Activated T-helper 1 cell treated with Interleukin-2 at 50 U/mL for 16 hours (primary cell): Measurements from ENCODE around the gene GATA3.

Source experiments
- DNase-seq: peaks from one replicate; pipeline ENCODE4 v3.0.0-alpha.2; 2020; ENCODE audit warnings: low read depth

GATA3 gene

GRCh38 chr10:8037941-8038894 is 16.3 kb upstream of the GATA3 start:
- no peak for DNase-seq

- no peak for DNase-seq
These were observed 15.1 kb upstream of the GATA3 start for GRCh38 chr10:8039321-8039881.

GRCh38 chr10:8040651-8041050 is 13.8 kb upstream of the GATA3 start:
- DNase-seq, result no peak

DNA sequence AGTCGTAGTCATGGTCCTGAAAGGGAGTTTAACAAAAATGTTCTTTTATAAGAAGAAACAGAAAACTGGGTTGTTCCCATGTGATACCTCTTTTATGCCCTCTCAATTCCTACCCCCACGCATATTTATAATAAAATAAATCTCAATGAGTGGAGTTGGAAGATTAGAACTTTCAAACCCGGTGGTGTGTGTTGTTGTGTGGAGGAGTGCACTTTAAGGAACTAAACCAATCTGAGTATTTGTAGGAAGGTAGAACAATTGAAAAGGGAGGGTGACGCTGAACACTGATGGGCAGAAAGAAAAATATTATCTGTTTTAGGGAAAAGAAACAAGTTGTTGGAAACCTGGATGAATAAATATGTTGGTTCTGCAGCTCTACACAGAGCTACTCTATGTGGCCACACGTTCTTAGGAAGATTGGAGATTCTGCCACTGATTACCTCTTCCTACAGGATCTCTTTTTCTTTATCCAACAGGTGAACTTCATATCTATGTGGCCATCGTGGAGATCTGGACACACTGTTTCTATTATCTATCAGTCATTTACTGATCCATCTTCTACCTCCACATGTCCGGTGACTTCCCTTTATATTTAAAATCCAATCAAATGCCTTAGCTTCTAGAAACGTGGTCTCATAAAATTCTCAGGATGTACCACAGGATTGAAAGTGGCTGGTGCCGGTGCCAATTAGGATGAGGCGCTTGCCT is 13.1 kb upstream of the GATA3 start:
- DNase-seq, result no peak

DNA sequence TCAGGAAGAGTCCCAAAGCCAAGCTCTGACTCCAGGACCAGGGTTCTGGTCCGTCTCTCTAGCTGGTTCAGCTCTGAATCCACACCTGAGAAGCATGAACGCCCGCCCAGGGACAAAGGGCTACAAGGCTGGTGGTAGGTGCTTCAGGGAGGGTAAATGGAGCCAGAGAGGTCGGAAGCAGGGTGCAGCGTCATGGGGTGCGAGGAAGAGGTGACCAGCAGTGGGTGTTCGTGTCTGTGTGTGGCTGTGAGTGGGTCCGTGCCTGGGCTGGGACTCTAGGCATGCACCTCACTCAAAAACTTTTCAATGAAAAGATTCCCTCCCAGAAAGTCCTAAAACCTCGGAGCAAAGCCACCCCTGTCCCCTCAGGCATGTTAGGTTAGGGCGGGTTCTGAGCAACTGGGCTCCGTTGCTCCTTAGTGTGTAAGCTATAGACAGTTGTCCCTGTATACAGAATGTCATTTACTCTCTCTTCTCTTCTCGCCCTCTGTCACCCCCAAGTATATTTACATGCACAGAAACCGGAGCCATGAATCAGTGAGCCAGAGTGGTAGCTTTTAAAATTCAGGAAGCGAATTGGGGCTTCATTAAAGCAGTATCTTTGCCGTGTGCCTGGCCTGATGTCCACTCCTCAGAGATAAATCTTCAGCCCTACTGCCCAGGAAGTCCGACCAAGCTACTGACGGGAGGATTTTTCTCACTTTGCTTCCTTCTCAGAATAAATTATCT is 12.3 kb upstream of the GATA3 start:
- no peak for DNase-seq

GRCh38 chr10:8042721-8043568 is 11.5 kb upstream of the GATA3 start:
- DNase-seq, result no peak

DNA sequence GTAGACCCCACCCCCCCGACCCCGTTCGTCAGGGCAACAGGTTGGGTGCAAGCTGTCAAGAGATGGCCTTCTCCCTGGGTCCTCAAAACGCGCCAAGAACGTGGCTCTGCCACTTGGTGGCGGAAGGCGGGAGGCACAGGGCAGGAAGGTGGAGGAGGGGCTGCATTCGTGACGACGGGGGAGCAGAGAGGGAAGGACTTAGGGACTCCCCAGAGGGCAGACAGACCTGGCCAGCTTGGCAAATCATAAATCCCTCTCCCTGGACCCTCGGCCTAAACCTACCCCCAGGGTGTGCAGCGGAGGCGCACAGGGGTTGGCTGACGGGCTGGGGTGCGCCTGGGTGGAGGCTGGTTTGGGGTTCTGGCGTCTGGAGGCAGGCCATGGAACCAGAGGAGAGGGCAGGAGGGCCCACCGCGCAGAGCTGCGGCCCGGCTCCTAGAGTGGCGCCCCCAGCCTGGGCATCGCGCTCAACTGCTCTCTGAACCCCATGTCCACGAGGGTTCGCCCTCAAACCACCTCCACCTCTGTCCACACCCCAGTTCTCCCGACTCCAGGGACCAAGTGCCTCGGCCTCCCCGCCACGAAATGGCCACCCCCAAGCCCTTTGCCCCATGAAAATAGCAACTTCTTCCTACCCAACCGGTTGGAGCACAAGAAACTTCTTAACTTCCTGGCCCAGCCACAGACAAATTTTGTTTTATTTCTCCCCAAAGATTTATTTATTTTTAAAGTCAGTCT is 10.8 kb upstream of the GATA3 start:
- no peak for DNase-seq

DNA sequence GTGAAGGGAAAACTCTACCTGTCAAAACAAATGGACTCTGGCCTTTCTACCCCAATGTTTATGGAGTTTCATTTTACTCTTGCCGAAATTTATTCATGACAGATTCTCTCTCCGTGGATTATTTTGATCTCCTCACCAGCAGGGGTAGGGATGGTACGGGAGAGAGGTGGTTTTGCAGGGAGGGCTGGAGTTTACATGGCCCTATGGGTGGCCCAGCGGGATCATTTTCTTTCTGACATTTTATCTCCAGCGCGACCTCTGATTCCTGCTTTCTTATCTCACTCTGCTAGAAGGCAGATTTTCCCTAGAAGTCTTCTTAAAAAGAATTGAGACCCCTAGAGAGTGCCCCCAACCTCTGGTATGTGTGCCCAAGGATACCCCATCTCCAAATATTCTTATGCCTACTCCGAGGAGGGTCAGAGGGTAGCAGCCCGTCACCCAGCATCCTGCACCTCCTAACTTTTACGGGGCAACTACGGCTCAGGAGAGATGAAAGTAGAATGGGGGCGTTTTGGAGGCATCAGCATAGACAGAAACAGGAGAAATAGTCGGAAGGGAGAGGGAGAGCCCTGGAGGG is 10.1 kb upstream of the GATA3 start:
- DNase-seq, result no peak

DNA sequence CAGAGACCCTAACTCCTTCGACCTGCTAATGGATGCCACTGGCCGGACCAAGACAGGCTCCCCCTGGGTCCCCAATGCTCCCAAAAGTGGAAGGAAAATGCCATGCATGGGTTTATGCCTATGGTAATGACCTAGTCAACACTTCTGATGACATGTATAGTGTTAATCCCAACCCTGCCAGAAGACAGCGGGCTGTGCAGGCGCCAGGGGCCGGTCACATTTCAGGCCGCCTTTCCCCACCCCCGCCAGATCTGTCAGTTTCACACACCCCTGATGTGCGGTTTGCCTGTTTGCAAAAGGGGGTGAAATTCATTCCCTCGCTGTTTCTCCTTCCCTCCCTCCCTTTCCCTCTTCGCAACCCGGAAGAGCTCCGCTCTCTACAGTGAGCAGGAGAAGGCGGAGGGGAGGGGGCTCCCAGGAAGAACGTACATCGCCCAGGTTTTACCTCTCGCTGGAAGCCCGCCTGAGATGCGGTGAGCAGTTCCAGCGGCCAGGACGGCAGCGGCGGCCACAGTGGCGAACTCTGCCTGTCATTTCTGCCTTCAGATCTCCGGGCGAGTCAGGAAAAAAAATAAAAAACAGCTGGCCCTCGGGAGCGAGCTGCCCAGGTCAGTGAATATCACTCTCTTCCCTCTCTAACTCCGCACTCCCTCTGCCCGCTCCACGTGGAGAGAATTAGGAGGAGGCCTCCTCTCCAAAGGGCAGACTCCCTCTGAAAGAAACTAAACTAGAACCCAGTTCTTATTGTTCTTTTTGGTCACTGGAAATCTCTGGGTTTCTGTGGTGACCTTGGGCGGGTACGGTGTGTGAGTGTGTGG is 9.4 kb upstream of the GATA3 start:
- no peak for DNase-seq

DNA sequence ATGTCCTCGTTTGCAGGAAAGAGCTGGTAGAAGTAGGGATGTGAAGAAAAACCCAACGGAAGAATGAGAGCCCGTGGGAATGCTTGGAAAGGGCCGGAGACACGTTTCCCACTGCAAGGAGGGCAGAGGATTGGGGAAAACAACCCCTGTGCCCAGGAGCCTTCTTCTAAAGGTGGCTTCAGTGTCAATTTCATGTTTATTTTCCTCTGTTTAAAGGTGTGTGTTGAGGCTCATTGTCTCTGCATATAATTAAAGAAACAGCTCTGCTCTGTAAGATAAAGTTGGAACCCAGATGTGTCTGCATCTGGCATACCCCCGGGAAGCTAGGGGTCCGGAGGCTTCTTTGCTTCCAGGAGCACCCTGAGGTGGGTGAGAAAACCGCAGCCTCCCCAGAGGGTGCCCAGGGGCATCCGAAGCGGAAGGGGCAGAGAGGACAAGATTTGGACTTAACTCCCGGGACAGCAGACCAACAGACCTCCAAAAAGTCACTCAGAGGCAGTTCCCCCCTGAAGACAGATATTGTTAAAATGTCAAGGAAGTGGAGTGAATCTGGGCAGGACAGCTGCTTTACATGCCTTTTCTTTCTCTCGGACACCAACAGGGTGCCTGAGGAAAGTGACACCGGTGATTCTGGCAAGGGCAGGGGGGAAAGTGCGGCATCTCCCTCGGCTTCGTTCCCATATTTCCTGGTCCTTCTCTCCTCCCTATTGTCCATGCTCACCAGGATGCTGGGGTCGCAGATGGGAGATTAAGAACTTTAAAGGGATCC is 8.6 kb upstream of the GATA3 start:
- DNase-seq, result no peak

- DNase-seq, result no peak
These were observed 6.8 kb upstream of the GATA3 start for GRCh38 chr10:8047452-8048280.

DNA sequence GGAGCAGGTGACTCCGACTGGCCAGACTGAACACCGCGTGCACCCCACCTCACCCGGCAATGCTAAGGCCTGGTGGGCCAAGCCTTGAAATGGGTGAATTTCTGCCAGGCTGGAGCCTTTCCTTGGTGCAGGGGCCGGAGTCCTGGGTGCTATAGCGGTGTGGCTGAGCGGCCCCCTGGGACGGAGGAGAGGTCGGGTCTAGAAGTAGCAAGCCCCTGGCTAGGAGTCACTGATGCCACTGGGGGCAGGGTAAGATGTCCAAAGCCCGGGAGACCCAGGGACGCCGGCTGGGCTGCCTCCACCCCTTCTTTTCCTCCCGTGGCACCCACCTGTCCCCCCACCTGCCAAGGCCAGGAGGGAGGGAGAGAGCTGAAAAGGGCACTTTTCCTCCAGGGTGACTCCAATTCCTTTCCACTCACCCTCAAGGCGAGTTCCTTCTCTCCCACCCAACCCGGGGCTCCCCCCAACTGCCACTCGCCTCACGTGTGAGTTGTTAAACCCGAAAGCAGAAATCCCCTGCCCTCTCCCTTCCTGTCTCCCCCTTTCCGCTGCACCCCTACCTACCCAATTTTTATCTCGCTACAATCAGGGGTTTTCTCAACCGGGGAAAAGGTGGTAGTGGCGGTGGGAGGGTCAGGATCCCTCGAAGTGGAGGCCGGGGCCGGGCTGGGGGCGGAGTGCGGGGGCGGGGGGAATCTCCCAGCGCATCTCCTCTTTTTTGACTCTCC is 6.0 kb upstream of the GATA3 start:
- DNase-seq, result peak; percentile 30

- DNase-seq, result no peak
These were observed 5.2 kb upstream of the GATA3 start for GRCh38 chr10:8049045-8049864.

DNA sequence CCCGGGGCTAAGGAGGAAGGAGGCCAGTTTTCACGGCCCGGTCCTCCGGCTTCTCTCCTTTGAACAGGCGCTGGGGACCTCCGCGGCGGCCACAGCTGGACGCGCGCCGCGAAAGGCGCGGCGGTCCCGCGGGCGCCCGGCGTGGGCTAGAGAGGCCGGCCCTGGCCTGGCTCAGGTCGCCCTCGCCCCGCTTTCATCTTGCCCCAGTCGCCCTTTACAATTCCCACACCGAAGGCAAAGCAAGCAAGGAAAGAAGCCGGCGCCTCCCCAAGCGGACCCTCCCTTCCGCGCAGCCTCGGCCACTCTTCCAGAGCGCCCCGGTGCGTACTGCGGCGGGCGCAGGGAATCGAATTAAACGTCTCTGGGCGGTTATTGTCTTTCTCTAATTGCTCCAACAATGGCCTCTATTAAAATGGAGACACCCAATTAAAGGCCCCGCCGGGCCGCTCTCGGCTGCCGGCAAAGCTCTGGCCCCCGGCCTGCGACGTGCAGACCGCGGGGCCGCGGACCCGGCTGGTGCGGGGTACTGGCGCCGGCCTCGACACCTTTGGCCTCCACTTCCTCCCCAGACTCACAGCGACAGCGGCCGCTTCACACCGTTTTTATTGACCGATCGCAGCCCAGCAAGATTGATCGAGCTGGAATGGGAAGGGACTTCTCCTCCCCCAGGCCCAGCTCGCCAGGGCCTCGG is 4.5 kb upstream of the GATA3 start:
- DNase-seq, result no peak

DNA sequence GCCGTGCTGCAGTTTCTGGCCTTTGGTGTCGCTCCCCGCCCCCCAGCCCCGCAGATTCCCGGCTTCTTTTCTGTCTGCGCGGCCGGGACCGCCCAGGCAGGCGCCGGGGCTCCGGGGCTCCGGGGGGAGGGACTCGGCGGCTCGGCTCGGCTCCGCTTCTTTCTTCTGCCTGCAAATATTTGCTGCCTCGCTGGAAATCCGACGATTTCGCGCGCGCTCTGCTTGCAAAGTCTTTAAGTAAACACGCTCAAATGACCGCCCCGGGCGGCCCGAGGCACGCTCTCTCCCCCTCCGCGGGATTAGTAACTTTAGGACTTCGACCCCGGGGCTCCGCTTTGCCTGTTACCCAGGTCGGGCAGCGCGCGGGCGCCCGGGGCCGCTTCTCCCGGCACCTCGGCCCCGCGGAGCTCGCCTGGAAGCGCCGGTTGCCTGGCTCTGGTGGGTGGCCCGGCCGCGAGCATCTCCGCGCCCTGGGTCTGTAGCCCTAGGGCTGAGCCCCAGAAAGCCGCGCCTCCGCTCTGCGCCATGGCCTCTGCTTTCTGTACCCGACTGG is 3.9 kb upstream of the GATA3 start:
- DNase-seq, result no peak
